Cardiac septum (tissue), 1 donor: ENCODE results near the gene BOD1L2. TPM values are rescaled to one million over a fixed set of nuclear protein-coding genes. Genes with fewer than 3 reads are reported as not detected.

Experiments used
- DNase-seq: peaks from one replicate; pipeline ENCODE4 v3.0.0-alpha.2; 2020; ENCODE audit warnings: low spot score
- intact Hi-C: fragments of 100-400 bp; cut with DNase I; formaldehyde crosslinking; loops from one replicate; pipeline ENCODE4 v1.14.0; 2022
- total RNA-seq: library from RNA; stranded (reverse); fragmentation: NEBNext Ultra II Directional; extraction: Animal tissue kit (Norgen Biotek cat#: 25700); gene quantifications from one replicate; pipeline ENCODE4 v1.2.1, GENCODE V29; 2021
- donor health status: DM: no; HTN: no; CAD: no.

The BOD1L2 gene
- total RNA-seq, 1 donor from 2014 or later = not detected

- intact Hi-C loops = no loop called here
- DNase-seq = no peak
These were observed 2.2 kb downstream of the BOD1L2 start for GRCh38 chr18:57149051-57149450.

DNA sequence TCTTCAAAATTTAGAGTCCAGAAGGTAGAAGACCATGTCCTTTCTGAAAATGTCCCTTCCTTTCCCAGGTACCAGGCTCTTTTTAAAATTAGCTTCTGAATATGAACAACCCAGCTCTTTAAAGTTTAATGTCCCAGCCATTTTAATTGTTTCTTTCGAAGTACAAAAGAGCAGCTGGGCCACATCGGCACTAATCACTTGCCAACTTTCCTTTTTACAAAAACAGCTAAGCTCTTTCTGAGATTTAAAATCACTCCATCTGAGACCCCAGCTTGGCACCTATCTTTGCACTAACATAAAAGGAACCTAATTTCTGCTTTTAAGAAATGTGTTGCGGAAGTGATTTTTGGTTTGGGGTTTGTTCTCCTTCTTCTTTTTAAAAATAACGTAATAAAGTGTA is 2.6 kb downstream of the BOD1L2 start:
- intact Hi-C loops = no loop called here
- DNase-seq = no peak

DNA sequence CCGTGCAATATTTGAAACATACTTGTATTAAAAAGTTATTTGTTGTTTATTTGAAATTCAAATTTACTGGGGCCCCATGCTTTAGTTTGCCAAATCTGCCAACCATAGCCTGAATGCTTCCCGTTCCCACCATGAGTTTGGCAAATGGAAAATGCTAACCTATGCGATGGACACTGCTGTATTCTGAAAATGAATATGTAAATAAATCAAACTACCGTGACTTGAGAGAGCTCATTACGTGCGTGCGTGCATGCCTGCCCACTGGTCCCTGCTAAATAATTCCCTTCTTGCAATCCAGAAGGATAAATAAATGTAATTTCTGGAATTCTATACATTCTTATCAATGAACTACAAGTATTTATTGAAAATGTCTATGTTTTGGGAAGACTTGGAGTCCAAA is 3.2 kb downstream of the BOD1L2 start:
- DNase-seq = no peak
- intact Hi-C loops = no loop called here

GRCh38 chr18:57150828-57151227 is 3.9 kb downstream of the BOD1L2 start:
- DNase-seq = no peak
- intact Hi-C loops = no loop called here

GRCh38 chr18:57154191-57154830 is 7.4 kb downstream of the BOD1L2 start:
- no peak for DNase-seq
- intact Hi-C loops = no loop called here

- DNase-seq = no peak
- intact Hi-C loops = no loop called here
These were observed 17.5 kb downstream of the BOD1L2 start for GRCh38 chr18:57164401-57164800.

DNA sequence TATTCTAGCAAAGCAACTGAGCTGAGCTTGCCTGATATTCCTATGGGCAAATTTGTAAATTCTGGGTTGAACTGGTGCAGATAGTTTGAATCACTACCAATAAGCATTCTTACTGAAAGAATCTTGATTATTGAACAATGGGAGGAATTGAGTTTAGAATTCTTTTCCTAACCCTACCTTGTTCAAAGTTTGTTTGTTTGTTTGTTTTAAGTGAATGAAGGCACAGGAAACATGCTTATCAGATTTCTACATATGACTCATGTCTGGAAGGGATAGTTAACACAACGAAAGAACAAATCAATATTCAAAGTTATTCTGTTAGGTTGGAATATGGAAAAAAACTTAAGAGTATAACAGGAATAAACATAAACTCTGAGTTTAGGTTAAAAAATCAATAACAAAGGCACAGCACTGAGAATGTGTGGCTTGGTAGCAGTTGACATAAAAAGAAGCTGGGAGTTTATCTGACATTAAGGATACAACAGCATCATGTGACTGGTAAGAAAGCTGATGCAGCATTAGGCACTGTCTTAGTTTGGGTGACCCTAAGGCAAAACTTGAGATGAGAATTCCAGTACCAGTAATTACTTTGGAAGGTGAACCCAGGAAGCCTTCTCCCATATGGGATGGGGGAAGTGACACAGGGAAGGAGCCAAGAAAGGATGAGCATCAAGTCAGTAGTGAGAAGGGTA is 20.9 kb downstream of the BOD1L2 start:
- intact Hi-C loops = no loop called here
- no peak for DNase-seq

DNA sequence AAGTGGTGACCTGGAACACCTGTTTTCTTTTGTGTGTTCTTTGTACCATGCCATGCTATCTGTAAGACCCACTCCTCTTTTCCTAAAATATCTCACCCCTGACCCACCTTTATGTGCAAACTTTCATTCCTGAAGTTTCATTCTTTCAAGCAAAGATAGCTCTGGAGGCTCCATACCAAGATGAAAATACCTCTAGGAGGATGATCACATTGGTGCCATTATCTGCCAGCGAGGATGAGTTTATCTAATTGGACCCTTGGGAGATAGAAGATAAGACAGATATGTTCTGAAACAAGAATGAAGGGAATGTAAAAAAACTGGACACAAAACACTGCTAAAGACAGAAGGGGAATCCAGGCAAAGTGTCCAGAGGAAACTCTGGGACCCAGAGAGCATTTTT is 24.1 kb downstream of the BOD1L2 start:
- intact Hi-C loops = no loop called here

GRCh38 chr18:57175532-57175931 is 28.6 kb downstream of the BOD1L2 start:
- intact Hi-C loops = no loop called here
- DNase-seq = no peak

More for the DNA sequence above, 24.1 kb downstream of the BOD1L2 start:
- no peak for DNase-seq

DNA sequence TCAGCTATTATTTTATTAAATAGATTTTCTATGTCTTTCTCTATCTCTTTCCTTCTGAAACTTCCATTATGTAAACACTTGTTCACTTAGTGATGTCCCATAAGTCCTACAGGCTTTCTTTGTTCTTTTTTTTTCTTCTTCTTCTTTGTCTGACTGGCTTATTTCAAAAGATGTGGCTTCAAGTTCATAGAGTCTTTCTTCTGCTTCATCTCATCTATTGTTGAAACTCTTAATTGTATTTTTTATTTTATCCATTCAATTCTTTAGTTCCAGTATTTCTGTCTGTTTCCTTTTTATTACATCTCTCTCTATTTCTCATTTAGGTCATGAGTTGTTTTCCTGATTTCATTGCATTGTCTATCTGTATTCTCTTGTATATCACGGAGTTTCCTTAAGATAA is 38.5 kb downstream of the BOD1L2 start:
- no peak for DNase-seq
- intact Hi-C loops = no loop called here

DNA sequence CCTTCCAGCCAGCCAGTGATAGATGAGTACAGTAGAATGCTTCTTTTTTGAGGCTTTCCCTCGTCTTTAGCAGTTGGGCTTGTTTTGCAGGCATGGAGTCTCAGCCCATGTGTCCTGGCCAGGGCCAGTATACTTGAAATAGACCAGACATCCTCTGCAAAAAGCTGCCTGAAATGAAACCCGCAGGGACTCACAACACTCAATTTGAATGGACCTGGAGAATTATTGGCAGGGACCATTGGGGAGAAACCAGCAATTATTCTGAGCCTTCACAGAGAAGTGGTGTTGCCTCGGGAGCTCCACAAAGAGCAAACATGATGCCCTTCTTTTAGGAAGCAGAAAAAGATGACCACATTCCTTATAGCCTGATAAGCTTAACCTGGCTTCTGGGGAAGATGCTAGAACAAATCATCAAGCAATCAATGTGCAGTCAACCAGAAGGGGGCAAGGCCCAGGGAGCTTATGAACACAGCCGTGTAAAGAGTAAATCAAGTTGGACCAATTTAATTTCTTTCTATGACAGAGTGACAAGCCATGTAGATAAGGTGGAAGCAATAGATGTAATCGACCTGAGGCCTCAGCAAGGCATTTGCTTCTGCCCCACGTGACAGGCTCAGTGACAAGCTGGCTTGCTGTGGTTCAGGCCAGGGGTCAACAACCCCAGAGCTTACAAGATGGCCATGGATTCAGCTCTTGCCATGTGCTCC is 42.1 kb downstream of the BOD1L2 start:
- no peak for DNase-seq
- intact Hi-C loops = no loop called here

- no peak for DNase-seq
- intact Hi-C loops = no loop called here
These were observed 43.1 kb downstream of the BOD1L2 start for GRCh38 chr18:57190026-57190425.

DNA sequence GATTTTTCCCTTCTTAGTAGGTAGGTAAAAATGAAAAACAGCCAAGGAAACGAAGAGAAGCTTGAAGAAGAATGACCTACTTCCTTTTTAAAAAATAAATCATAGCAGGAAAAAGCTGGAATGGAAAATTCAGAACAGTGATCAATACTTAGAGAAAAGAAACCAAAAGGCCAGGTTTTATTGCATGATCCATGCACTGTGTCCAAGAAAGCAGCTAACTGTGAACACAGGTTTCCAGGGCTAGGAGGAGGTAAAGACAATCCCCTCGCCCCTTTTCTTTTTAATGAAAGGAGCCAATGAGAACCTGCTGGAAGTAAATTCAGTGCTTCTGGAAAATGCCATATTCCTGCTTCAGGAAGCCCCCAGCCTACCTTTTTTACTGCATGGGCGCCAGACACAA is 47.2 kb downstream of the BOD1L2 start:
- no peak for DNase-seq
- intact Hi-C loops = no loop called here

DNA sequence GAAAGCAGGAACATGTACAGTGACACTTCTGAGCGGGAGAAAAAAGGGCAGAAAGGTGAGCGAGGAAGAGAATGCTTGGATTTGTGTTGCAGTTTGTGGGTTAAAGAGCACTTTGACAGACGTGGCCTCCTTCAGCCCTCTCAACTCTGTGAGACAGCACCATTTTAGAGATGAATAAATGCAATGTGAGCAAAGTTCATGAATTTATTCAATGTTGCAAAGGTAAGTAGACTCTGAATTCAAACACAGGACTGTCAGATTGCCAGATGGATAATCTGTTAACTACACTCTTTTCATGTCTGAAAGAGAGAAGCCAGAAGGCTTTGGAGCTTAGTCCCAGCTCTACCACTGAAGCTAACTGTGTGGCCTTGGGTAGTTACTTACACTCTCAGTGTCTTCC is 47.7 kb downstream of the BOD1L2 start:
- intact Hi-C loops = no loop called here
- DNase-seq = no peak

- intact Hi-C loops = no loop called here
- no peak for DNase-seq
These were observed 48.5 kb downstream of the BOD1L2 start for GRCh38 chr18:57195341-57195740.

- intact Hi-C loops = no loop called here
- no peak for DNase-seq
These were observed 50.4 kb downstream of the BOD1L2 start for GRCh38 chr18:57197261-57197660.

DNA sequence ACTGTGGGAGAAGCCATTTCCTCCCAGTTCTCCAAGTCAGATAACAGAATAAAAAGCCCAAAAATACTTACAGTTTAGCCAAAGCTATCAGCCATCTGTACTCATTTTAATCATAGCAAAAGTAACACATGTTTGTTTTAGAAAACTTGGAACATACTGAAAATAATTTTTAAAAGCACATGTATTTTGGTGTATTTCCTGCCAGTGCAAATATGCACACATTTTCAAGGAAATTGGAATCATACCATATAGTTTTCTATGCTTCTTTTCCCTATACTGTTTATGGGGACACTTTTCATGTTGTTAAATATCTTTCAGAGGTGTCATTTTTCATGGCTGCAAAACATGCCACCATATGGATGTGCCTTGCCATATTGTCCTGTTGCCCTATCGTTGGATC is 51.2 kb downstream of the BOD1L2 start:
- intact Hi-C loops = no loop called here
- no peak for DNase-seq
